OCI-LY7 (cell line): Measurements from ENCODE around the gene MORN1.

Source experiments
- CTCF ChIP-seq: fragments of 200-600 bp; sonication (generic); conservative IDR thresholded peaks from 2 replicates; pipeline ENCODE4 v1.5.1; 2014; ENCODE audit warnings: mild to moderate bottlenecking, antibody characterized with exemption, low read length, moderate library complexity, mixed read lengths
- EZH2phosphoT487 ChIP-seq: fragments of 200-600 bp; sonication (generic); IDR thresholded peaks from 2 replicates; pipeline ENCODE4 v1.6.1; 2018; ENCODE audit warnings: low read depth, borderline replicate concordance, mild to moderate bottlenecking, mixed run types, antibody characterized with exemption, low read length, moderate library complexity, mixed read lengths

- TF ChIP-seq CTCF (no peak), EZH2phosphoT487 (no peak)
Measured at GRCh38 chr1:2335721-2336455, 55.5 kb downstream of the MORN1 start.
